Stimulated activated CD4-positive, alpha-beta T cell treated with anti-CD3 and anti-CD28 coated beads, Interleukin-12 subunit alpha, Interleukin-12 subunit beta, amount 100 ng/mL, for 4 hours (primary cell): Measurements from ENCODE around the gene PDSS2.
A peak's percentile ranks its signal among the peaks of the same experiment; 100 is the strongest.
"Not testable (repeated sequence)": the region's sequence is repeated elsewhere in the genome, so short reads cannot be mapped to it uniquely, and the experiment has no call there.

Source experiments
- DNase-seq: peaks from one replicate; pipeline ENCODE4 v3.0.0-alpha.2; 2020

Gene PDSS2, protein sequence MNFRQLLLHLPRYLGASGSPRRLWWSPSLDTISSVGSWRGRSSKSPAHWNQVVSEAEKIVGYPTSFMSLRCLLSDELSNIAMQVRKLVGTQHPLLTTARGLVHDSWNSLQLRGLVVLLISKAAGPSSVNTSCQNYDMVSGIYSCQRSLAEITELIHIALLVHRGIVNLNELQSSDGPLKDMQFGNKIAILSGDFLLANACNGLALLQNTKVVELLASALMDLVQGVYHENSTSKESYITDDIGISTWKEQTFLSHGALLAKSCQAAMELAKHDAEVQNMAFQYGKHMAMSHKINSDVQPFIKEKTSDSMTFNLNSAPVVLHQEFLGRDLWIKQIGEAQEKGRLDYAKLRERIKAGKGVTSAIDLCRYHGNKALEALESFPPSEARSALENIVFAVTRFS

DNA sequence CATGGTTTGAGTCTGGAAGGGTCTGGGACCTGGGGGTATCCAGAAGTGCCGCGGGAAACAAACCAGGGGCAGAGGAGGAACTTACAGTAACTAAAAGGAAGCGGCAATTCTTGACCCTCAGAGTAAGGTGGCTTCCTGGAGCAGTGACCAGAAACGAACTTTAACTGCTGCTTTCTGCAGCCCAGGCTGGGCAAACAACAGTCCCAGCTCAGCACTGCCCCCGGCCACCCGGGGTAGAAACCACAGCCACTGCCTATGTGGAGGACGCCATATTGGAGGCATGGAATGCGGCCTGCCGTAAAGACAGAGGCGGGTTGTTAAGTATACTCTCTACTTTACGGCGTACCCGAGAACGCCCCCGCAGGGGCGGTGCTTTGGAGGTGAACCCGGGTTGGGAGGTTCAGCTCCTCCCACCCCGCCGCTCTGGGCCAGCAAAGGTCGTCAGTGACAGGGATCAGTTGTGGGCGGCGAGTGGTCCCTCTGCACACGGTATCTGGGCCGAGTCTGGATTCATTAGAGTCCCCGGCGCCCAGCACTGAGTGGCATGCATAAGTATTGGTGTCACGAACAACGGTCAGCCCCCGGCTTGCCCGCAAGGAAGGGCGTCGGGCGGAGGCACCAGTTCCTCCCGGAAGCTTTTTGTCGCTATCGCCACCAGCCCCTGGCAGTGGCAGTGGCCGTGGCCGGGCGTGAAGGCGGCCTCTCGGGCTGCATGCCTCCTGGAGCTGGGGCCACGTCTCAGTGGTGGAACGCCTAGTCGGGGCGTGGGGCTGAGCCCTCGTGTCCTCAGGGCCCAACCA lies at the start of gene PDSS2:
Gene PDSS2 (minus strand): TSS at position 282 of the 800 bp plus-strand sequence. CDS start 279 bp downstream, at position 3.
- peak; percentile 97 for DNase-seq

DNA sequence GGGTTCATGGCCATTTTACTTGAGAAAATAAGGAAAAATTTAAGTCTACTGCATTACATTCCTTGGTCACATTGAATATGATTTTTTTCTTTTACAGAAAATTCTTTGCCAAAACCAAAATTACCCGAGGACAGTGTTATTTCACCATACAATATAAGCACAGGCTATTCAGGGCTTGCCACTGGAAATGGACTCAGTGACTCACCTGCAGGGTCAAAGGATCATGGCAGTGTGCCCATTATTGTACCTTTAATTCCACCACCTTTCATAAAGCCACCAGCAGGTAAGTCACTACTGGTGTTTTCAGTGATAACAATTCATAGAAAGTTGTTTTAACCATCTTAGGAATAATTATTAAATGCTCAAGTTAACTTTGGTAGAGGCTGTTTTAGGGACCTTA lies 46.8 kb upstream of the PDSS2 start:
- no peak for DNase-seq

DNA sequence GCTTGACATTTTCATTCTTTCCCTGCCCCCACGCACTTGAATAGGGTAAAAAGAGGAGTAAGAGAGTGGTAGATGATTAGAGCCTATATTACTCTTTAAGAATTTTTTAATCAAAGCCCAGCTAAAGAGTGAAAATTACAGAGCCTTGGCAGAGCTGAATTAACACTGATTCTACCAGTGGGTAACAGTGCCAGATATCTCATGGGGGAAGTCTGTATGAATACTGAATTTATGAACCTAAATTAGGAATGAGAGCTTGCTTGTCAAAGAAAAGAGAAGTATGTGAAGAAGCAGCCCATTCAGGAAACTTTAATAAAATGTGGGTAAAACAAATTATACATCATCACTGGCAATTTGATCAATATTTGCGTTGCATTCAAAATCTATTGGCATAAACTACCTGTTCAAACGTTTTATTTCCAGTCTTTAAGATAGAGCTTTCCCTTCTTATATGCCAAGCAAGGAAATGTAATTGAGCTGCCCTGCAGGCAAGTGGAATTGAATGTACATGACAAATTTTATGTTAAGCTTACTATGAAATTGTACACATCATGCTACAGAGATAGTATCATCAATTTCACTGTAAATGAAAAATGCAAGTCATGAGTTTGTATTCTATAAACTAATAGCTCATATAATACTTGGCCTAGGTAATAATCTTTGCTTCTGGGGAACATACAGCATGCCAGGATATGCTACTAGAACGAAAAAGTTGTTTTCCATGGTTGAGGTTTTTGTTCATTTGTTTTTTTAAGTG lies 45.1 kb upstream of the PDSS2 start:
- DNase-seq = no peak

GRCh38 chr6:107496892-107497684 lies 37.7 kb upstream of the PDSS2 start:
- DNase-seq = no peak

DNA sequence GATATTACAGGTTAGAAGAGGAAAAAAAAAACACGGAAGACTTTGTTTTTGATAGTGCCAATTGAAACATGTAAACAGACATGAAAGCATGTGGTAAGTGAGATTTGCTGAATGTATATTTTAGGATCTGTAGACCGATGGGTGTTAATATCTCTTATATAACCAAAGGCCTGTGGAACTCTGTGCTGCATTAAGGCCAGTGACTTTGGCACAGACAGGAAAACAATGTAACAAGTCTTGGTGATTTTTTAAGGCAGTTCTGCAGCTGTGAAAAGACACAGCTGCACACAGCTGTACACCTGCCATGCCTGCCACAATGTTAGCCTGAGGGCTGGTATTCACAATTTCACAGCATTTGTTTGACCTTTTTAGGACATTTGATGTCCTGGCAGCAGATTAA lies 36.6 kb upstream of the PDSS2 start:
- DNase-seq = no peak

GRCh38 chr6:107495196-107495643 lies 35.9 kb upstream of the PDSS2 start:
- no peak for DNase-seq

DNA sequence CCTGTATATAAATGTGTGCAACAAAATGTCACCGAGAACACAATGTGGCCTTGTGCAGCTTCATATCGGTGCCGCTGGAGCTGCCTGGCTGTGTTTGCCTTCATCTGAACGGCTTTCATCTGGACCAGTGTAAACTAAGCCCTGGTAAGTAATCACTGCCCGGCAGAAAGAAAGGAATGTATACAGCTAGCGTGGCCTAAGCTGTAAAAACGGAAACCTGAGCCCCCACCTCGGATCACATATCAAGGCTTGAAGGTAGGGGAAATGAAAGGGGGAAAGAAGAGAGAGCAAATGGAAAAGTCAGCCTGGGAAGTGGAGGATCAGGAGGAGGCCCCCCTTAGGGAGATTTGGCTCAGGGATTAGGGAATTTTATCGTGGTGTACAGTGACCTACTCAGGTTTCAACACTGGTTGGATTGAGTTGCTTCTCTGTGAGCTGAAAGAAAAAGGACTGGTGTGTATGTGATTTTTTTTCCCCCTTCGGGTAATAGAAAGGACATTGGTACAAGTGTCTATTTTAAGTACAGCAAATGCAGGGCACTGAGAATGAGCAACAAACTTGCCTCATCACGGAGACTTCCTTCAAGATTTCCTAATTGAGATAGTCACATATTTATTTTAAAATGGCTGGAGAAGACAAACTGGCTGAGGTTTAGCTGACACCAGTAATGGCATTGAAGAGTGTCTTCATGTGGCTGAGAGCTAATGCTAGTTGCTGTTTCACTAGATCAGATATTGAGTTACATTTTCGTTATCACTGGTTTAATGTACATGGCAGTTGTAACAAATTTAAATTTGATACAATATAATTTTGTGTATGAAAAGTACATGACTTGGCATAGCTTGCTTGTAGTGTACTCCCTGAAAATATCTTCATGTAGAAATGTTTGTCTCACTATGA lies 34.0 kb upstream of the PDSS2 start:
- DNase-seq = no peak

DNA sequence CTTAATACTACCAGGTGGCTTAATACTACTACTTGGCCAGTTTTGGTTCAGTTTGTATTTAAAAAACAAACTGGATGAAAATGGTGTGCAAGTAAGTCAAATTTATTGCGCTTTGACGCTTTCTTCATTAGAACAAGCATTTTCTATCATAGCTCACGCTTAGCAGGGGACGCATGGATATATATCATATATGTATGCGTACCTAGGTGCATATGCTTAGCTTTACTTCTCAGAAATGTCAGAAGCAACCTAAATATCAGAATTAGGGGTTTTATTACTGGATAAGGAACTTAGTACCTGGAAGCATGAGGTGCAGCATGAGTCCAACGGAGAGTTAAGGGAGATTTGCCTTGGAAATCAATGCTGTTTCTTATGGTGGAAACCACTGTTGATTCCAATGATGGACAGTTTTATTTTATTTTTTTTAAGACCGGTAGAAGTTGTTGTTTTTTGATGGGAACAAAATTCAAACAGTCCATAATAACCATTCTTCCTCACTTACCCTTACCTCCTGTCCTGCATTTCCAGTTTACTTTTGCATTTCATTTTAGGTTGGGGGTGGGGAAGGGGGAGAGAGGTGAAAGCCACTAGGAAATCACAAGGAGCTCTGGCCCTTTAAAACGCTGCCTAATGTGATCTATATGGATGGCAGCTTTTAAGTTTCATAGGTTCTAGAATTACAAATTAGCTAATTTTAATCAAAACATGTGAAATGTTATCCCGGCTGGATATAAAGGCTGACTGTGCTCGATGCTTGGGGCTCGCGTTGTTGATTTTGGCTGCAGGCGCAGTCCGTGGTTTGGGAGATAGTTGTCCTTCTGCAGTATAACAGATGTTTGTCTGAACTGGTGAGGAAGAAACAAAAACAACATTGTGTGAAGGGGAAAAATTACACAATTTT lies 32.6 kb upstream of the PDSS2 start:
- no peak for DNase-seq

DNA sequence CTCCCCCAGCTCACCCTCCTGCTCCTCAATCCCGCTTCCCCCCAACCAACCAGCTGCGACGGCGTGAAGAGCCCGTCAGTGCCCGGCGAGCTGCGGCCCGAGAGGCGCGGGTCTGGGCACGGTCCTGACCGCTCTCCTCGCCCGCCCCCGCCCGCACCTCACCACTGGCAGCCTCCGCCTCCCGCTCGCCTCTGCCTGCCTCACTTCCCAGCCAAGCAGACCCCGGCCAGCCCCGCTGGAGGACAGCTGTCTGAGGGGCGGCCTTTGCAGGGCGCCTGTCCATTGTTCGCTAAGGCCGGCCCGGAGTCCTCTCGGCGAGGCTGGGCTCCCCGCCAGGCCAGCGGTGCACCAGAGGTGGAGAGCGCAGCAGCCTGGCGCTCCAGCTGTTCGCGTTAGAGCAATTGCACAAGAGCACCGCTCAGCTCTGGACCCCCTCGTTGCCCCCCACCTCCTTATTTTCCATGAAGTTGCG lies 31.8 kb upstream of the PDSS2 start:
- DNase-seq = peak; percentile 7

DNA sequence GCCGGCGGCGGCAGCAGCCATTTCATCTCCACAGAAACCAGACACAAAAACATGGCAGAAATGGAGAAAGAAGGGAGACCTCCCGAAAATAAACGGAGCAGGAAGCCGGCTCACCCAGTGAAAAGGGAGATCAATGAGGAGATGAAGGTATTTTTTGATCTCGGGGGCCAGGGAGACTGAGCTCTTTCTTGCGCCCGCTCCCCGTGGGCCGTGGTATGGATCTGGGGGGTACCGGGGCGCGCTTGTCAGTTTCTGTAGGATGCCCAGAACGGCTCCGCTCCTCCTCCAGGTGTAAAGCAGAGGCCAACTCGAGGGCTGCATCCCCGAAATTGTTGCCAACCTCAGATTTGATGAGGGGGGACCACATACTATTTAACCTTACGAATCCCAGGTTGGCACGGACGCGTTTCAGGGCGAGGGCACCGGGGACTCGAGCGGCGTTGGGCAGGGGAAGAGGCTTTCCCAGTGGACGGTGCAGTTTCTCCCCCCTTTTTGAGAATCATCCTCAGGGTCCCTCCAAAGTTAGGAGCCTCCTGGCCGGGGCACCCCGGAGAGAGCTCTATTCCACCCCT lies 31.3 kb upstream of the PDSS2 start:
- peak; percentile 2 for DNase-seq

GRCh38 chr6:107489636-107490565 lies 30.5 kb upstream of the PDSS2 start, which contains the start of gene SOBP:
SOBP (plus strand) TSS chr6:107490117; CDS start chr6:107490617, 500 bp downstream.
- peak; percentile 45 for DNase-seq

DNA sequence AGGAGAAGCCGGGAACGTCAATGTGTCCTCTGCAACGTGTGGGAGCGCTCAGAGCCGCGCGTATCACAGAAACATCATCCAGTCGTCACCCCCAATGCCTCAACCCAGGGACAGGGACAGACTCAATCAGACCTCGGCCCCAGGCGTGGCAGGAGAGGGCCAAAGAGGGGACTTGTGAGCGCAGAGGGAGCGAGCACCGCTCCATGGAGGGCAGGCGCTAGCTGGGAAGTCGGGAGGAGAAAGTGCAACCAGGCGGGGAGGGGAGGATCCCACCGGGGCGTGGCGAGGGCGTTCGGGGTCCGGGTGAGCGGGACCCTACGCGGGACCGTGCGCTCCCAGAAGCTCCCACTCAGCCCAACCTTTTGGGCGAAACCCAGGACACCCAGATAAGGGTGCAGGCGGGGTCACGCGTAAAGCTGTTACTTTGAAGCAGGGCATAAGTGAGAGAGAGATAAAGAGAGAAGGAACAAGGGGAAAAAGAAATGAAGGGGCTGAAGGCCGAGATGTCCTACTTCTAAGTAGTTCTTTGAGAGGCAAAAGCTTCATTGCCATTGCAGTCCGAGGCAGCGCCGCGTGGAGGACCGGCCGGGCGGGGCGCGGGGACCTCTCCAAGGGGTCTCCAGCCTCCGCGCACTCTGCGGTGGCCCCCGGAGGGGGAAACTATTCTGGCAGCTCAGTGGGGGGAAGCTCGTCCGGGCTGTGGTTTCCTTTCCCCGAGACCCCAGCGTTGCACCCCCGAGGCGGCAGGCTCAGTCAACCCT lies 29.7 kb upstream of the PDSS2 start:
- DNase-seq = peak; percentile 12

- DNase-seq = no peak
Observed at GRCh38 chr6:107488174-107488874, 29.0 kb upstream of the PDSS2 start.

- no peak for DNase-seq
Observed at GRCh38 chr6:107485157-107485556, 25.8 kb upstream of the PDSS2 start.

DNA sequence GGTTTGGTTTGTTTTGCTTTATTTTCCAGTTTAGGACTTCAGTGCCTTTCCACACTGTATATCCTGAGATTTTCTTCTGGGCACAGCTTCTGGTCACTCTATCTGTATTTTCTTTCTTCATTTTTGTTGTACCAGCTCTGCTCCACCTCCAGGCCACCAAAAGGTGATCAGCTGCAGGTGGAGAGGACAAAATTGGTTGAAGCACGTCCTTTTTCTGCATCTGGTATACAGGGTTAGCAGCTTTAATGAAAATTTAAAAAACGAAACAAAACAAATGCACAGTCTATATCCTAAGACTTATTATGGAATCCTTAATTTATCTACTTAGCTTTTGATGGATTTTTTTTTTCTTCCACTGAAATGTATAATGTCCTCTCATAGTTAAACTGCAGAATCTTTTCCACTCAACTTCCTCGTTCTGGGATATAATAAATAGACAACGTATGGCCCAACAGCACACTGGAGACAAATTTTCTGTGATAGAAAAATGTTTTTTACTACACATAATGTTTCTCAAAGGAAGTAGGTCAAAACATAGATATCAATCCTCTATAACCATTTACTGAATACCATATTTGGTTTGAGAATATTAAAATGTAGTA lies 19.8 kb upstream of the PDSS2 start:
- no peak for DNase-seq

- DNase-seq = not testable (repeated sequence)
Observed at GRCh38 chr6:107475826-107476225, 16.5 kb upstream of the PDSS2 start.
